Mononuclear cell (primary cell): ENCODE results near the gene ZNF229. TPM values are rescaled to one million over a fixed set of nuclear protein-coding genes. Genes with fewer than 3 reads are reported as not detected.
"Not testable (repeated sequence)": the region's sequence is repeated elsewhere in the genome, so short reads cannot be mapped to it uniquely, and the experiment has no call there.

Experiments
- H3K27me3 ChIP-seq: 2 replicates; pipeline ENCODE4 v1.6.0; 2011; ENCODE audit warnings: low read length, control low read depth; ENCODE audit not compliant: insufficient read depth
- H3K4me1 ChIP-seq: 2 replicates; pipeline ENCODE4 v1.5.1; 2011; ENCODE audit warnings: mild to moderate bottlenecking, low read length, control low read depth; ENCODE audit not compliant: insufficient read depth
- H3K4me3 ChIP-seq: 2 replicates; pipeline ENCODE4 v1.5.1; 2011; ENCODE audit warnings: mild to moderate bottlenecking, low read length, moderate library complexity
- H3K9me3 ChIP-seq: 2 replicates; pipeline ENCODE4 v1.5.1; 2011; ENCODE audit warnings: low read depth, mild to moderate bottlenecking, control low read depth, low read length
- total RNA-seq: library from RNA; depleted of rRNA; stranded (reverse); fragments of >200 nt; gene quantifications from one replicate; pipeline ENCODE4 v1.2.3, GENCODE V29; 2012

Gene ZNF229
- 0.21 TPM for total RNA-seq

DNA sequence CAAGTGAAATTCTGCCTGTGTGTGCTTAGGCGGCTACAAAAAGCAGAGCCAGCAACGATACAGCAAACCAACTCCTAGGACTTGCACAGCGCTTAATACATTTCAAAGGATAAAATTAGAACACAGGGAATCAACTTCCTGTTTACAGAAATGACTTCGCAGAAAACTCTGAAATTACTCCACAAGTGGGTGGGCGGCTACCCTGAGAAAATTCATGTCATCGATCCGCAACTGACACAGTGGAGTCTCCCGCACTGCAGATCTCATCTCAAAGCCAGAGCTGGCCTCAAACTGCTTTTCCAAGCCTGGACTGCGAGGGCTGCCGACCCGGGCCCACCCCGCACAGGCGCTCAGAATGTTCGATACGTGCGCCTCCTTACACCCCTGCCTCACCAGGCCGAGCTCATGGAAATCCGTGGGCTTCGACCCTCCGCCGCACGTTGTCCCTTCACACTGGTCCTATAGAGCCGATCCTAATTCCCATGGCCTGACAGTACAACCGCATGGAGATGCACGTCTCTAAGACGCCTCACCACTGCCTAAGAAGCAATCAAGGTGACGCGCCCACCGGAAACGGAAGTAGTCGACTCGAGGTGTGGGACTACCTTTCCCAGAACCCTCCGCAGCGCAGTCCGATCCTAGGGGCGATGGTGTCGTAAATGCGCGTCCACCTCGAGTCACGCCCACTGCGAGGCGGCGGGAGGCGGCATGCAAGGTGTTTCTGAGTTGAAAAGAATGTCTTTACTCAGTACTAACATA lies at the start of gene ZNF229:
Gene ZNF229, minus strand, starts transcription at position 557 of the 759 bp plus-strand sequence. CDS start 5,625 bp downstream, outside the sequence.
- H3K9me3 ChIP-seq: peaks cover 26% of the 10 kb centered on the region
- H3K27me3 ChIP-seq: no peaks in the 10 kb centered on the region
- H3K4me3 ChIP-seq: peak within 1 kb of the TSS; percentile 34
- peaks cover 8% of the 10 kb centered on the region for H3K4me1 ChIP-seq

DNA sequence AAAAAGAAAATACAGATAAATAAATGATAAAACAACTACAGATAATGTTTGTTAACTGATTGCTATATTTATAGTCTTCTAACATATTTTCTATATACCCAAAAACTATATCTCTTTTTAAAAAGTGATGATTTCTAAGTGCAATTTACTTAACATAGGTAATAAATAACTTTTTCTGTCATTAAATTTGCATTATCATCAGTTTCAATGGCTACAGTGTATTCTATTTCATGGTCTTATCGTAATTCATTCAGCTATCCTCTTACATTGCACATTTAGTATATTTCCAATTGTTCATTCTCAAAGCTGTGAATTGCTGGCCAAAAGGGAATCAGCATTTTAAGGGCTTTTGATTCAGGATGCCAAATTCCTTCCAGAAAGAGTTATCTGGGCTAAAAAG lies 48.4 kb upstream of the ZNF229 start:
- H3K27me3 ChIP-seq: no peaks in the 10 kb centered on the region
- H3K4me1 ChIP-seq: peaks cover 20% of the 10 kb centered on the region
- H3K9me3 ChIP-seq: peaks cover 45% of the 10 kb centered on the region
- H3K4me3 ChIP-seq: no peak overlapping the region

DNA sequence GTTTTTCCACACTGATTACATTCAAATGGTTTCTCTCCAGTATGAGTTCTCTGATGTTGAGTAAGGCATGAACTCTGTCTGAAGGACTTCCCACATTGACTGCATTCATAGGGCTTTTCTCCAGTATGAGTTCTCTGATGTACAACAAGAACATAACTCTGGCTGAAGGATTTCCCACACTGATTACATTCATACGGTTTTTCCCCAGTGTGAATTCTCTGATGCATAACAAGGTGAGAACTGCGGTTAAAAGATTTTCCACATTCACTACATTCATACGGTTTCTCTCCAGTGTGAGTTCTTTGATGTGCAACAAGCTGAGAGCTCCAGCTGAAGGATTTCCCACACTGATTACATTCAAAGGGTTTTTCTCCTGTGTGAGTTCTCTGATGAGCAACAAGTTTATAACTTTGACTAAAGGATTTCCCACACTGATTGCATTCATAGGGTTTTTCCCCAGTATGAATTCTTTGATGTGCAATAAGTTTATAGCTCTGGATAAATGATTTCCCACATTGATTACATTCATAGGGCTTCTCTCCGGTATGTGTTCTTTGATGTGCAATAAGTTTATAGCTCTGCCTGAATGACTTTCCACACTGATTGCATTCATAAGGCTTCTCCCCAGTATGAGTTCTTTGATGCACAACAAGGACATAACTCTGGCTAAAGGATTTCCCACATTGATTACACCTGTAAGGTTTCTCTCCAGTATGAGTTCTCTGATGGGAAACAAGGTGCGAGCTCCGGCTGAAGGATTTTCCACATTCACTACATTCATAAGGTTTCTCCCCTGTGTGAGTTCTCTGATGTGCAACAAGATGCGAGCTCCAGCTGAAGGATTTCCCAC lies 28.5 kb upstream of the ZNF229 start:
- Histone ChIP-seq H3K27me3 (no peaks in the 10 kb centered on the region), H3K9me3 (peaks cover 100% of the 10 kb centered on the region), H3K4me1 (no peaks in the 10 kb centered on the region), H3K4me3 (no peak overlapping the region)

DNA sequence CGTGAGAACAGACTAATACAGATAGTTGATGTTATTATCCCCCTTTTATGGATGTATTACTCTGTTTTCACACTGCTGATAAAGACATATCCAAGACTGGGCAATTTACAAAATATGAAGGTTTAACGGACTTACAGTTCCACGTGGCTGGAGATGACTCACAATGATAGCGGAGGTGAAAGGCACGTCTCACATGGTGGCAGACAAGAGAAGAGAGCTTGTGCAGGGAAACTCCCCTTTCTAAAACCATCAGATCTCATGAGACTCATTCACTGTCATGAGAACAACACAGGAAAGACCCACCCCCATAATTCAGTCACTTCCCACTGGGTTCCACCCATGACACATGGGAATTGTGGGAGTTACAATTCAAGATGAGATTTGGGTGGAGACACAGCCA lies 20.5 kb upstream of the ZNF229 start:
- H3K9me3 ChIP-seq: peaks cover 90% of the 10 kb centered on the region
- H3K4me1 ChIP-seq, H3K4me3 ChIP-seq: not testable (repeated sequence)

DNA sequence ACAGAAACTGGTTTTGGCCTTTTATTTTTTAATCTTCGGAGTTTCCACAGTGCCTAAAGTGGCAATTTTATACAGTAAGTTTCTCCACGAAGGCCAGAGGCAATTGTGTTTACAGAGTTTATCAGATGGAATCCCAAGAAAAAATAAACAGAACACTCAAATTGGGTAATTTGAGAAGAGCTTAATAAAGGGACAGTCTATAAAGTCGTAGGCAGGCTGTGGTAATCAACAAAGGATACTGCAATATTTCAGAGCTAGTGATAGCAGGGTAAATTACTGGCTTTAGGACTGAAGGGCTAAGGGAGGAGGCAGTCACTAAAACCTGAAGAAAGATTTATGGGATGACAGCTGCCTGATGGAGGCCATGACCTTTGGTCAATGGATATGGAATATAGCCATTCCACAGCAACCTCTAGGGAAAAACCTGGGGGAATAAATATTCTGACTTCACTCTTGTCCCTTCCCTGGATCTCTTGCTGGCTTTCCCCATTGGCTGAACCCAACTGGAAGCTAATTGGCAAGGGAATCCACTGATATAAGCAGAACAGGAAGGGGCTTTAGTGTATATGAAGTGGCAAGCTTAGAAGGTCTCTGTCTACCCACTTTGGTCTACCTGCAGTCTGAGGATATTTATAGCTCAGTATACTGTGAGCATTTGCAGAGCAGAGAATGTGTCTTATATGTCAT lies 14.5 kb upstream of the ZNF229 start:
- peaks cover 43% of the 10 kb centered on the region for H3K9me3 ChIP-seq

More for the DNA sequence above, 20.5 kb upstream of the ZNF229 start:
- not testable (repeated sequence) for H3K27me3 ChIP-seq

DNA sequence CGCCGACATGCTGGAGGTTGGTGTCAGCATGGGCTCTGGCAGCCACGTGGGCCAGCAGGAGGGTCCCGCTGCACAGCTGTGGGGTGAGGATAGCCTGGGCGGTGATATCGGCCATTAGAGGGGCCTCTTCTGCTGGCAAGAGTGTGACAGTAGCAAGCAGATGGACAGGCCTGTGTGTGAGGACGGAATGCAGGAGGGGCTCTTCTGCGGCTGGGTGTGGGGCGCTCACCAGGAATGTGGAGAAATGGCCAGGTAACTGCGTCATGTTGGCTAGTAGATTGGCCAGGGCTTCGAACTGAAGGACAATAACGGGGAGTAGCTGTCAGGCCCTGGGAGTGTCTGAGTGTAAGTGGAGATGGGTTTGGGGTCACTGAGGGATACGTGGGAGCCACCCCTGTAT lies 7.7 kb upstream of the ZNF229 start:
- H3K4me3 ChIP-seq, H3K4me1 ChIP-seq, H3K27me3 ChIP-seq: not testable (repeated sequence)
- peaks cover 11% of the 10 kb centered on the region for H3K9me3 ChIP-seq

More for the DNA sequence above, 14.5 kb upstream of the ZNF229 start:
- not testable (repeated sequence) for H3K4me1 ChIP-seq, H3K4me3 ChIP-seq, H3K27me3 ChIP-seq

DNA sequence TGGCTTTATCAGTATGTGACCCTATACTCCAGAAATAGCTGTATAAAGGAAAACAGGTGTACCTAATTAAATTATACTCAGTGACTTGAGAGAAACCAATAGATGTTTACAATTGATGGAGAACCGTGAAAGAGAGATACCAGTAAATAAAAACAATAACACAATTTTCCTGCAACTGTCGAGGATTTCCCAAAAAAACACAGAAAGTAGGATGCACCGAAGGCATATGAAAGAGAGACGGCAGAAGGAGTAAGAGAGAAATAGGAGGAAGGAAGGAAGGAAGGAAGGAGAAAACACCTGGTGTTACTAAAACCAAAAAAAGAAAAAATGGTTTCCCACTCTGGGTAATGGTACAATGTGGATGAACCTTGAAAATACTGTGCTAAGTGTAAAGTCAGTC lies 6.8 kb upstream of the ZNF229 start:
- H3K4me3 ChIP-seq: no peak overlapping the region
- no peaks in the 10 kb centered on the region for H3K4me1 ChIP-seq
- H3K27me3 ChIP-seq: no peaks in the 10 kb centered on the region
- H3K9me3 ChIP-seq: peaks cover 11% of the 10 kb centered on the region

DNA sequence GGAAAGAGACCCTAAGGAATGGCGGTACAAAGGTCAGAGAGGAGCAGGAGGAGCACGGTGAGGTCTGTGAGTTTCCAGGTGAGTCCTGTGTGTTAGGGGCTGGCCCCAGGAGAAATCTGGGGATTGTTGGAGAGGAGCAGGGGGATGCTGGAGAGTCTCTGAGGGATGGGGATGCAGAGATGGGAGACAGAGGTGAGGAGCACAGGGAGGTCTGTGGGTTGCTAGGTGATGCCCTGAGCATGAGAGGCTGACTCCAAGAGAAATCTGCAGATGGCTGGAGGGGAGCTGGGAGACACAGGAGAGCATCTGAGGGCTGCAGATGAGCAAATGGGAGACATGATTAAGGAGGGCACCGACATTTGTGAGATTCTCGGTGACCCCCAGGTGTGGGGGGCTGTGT lies 4.1 kb upstream of the ZNF229 start:
- Histone ChIP-seq H3K9me3 (peaks cover 25% of the 10 kb centered on the region), H3K27me3 (no peaks in the 10 kb centered on the region), H3K4me1 (peaks cover 8% of the 10 kb centered on the region), H3K4me3 (no peak overlapping the region)

DNA sequence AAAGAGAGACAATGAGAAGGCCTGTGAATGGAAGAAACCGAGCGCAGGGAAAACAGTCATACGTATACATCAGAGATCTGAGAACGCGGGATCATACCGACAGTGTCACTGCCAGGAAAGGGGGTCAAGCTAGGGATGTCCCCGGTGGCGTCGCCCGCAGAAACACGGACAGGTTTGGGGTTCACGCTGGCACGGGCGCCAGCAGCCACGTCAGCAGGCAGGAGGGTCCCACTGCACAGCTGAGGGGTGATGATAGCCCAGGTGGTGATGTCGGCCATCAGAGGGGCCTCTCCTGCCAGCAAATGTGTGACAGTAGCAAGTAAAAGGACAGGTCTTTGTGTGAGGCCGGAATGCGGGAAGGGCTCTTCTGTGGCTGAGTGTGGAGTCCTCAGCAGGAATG lies 3.4 kb upstream of the ZNF229 start:
- H3K4me3 ChIP-seq: no peak overlapping the region
- no peaks in the 10 kb centered on the region for H3K27me3 ChIP-seq
- H3K4me1 ChIP-seq: peaks cover 8% of the 10 kb centered on the region
- peaks cover 26% of the 10 kb centered on the region for H3K9me3 ChIP-seq

DNA sequence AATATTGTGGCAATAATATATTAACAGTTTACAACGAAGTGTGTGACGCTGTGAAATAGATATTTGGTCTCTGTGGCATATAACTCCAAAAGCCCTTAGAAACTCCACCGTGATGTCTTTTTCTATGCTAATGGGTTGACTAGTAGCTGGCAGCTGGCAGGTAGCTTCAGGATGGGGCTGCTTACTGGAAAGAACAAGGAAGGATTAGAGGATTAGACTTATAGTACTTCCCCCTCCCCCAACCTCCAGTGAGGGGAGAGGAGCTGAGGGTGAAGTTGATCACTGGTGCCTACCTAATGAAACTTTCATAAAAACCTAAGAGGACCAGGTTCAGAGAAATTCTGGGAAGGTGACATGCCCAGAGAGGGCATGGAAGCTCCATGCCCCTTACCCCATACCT lies 9.8 kb downstream of the ZNF229 start:
- H3K4me1 ChIP-seq: no peaks in the 10 kb centered on the region
- H3K27me3 ChIP-seq: no peaks in the 10 kb centered on the region
- H3K4me3 ChIP-seq: no peak overlapping the region
- H3K9me3 ChIP-seq: peaks cover 69% of the 10 kb centered on the region

DNA sequence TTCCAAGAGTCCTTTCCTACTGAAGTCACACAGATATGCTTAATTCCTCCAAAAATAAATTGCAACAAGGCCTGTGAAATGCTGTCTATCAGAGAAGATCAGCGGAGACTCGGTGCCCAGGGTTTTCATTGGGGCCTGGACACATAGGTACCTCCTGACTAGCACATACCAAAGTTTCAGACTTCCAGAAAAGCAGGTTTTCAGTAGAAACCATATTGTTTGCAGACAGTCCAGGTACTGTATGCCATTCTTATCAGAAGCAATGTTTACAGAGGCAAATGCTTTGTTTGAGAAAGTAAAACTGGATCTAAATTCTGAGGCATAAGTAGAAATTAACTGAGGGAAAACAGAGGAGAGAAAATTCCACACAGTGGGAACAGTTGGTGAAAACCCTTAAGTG lies 12.8 kb downstream of the ZNF229 start:
- Histone ChIP-seq H3K9me3 (peaks cover 64% of the 10 kb centered on the region), H3K4me3 (no peak overlapping the region), H3K27me3 (no peaks in the 10 kb centered on the region), H3K4me1 (no peaks in the 10 kb centered on the region)

DNA sequence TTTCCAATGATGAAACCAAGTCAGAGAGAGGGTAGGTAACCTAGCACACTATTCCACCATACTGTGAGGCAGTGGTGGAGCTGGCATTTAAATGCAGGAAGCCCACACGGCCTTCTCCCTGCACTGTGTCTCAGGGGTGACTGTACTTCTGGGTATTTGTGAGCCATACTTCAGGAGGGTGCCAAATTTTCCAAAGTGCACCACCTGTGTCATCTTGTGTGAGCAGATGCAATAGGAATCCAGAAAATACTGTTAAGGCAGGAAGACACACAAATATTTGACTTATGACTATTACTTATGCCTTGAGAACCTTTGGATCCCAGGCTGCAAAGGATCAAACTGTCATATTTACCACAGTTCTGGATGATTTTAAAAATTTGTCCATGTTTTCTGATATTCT lies 17.3 kb downstream of the ZNF229 start:
- peaks cover 74% of the 10 kb centered on the region for H3K9me3 ChIP-seq
- no peak overlapping the region for H3K4me3 ChIP-seq
- no peaks in the 10 kb centered on the region for H3K4me1 ChIP-seq
- H3K27me3 ChIP-seq: no peaks in the 10 kb centered on the region

DNA sequence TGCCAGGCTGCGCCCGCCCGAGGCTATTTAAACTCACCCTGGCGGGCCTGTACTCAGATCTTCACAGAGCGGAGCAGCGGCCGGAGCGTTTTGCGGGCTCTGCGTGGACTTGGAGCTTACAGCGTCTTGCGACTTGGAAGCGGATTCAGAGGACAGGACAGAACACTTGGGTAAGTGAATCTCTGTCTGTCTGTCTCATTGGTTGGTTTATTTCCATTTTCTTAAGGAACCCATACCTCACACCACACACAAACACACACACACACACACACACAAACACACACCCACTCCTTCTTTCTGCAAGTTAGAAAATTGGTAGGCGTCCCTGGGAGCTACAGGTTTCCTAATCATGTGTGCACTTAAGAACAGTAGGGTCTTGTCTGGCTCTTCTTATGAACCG lies 32.7 kb downstream of the ZNF229 start:
- H3K27me3 ChIP-seq, H3K9me3 ChIP-seq, H3K4me3 ChIP-seq, H3K4me1 ChIP-seq: not testable (repeated sequence)

DNA sequence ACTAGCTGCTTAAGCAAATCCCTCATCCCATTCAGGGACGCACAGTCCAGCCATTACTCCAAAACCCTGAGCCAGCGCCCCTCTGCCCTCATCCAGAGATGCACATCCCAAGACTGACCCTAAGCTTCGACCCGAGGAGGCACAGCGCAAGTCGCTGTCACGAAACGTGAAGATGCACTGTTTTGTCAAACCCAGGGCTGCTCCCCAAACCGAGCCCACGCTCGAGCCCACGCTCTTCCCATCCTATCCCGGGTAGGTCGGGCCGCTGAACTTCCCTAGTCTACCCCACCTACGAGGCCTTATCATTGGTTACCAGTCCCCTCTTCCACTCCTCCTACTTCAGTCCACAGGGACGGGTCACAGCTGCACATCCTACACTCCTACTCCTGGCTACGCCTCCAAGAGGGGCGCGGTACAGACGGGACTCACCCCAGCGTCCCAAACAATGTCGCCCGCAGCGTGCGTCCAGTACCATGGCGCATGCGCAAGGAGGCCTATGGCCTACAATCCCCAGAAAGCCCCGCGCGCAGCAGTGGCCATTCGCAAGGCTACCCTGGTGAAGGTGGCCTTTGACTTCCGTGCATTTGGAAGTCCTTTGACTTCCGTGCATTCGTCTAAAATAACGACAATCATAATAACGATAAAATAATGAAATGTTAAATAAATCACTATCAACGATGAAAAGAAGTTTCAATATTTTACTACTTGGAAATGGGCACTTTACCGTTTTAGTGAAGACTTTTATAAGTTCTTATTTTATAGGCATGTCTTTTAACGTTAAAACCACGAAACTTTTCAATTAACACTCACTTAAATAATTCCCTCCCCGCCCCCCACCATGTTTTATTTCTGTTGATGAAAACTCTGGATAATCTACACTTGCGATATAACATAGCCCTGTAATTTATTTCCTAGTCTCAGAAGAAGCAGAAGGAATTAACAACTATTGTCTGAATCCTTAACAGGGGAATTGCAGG lies 46.8 kb downstream of the ZNF229 start, which contains the start of gene ZNF285:
Gene ZNF285, minus strand, starts transcription at position 470 of the 977 bp plus-strand sequence. CDS start 4,395 bp downstream, outside the sequence.
- Histone ChIP-seq H3K27me3 (peaks cover 2% of the 10 kb centered on the region), H3K4me3 (peak within 1 kb of the TSS; percentile 52), H3K9me3 (peaks cover 16% of the 10 kb centered on the region), H3K4me1 (peaks cover 8% of the 10 kb centered on the region)
